ENCODE results near the gene POU2F2. TPM values are rescaled to one million over a fixed set of nuclear protein-coding genes. Genes with fewer than 3 reads are reported as not detected.

POU2F2 gene
- total RNA-seq, 1 donor from 2014 or later = 6.1 TPM

DNA sequence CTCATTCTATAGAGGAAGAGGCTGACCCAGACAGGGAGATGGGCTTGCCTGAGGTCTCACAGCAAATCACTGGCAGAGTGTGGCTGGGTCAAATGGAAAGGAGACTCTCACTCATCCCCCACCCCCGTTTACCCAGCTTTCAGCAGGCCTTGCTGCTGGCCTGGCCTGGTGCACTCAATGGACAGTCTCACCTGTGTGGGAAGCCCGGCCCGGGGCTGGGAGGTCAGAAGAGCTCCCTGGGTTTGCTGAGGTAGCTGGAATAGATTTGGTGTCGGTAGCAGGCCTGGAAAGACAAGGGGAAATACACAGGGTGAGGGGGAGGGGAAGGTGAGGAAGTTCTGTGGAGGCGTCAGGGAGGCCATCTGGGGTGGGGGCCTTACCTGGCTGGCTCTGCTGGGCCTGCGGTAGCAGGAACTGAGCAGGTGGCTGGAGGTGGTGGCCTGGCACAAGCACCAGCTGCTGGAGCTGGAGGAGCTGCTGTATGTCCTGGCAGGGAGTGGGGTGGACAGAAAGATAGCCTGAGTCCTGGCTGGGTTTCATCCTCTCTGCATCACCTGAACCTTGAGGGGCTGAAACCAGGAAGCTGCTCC, 32.8 kb downstream of the POU2F2 start:
- TF ChIP-seq, protein P1, sequence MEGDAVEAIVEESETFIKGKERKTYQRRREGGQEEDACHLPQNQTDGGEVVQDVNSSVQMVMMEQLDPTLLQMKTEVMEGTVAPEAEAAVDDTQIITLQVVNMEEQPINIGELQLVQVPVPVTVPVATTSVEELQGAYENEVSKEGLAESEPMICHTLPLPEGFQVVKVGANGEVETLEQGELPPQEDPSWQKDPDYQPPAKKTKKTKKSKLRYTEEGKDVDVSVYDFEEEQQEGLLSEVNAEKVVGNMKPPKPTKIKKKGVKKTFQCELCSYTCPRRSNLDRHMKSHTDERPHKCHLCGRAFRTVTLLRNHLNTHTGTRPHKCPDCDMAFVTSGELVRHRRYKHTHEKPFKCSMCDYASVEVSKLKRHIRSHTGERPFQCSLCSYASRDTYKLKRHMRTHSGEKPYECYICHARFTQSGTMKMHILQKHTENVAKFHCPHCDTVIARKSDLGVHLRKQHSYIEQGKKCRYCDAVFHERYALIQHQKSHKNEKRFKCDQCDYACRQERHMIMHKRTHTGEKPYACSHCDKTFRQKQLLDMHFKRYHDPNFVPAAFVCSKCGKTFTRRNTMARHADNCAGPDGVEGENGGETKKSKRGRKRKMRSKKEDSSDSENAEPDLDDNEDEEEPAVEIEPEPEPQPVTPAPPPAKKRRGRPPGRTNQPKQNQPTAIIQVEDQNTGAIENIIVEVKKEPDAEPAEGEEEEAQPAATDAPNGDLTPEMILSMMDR (IDR thresholded peaks at IDR 0.05) = no peak
- ATAC-seq (no peak), DNase-seq (no peak)
- no peak overlapping the region for H3K4me3 ChIP-seq
- intact Hi-C loops (cut with DNase I) = no loop called here
- H3K36me3 ChIP-seq = no peaks in the 10 kb centered on the region
- H3K27me3 ChIP-seq = no peaks in the 10 kb centered on the region
- H3K9me3 ChIP-seq = no peaks in the 10 kb centered on the region
- no peaks in the 10 kb centered on the region for H3K4me1 ChIP-seq
- no peak overlapping the region for H3K27ac ChIP-seq

DNA sequence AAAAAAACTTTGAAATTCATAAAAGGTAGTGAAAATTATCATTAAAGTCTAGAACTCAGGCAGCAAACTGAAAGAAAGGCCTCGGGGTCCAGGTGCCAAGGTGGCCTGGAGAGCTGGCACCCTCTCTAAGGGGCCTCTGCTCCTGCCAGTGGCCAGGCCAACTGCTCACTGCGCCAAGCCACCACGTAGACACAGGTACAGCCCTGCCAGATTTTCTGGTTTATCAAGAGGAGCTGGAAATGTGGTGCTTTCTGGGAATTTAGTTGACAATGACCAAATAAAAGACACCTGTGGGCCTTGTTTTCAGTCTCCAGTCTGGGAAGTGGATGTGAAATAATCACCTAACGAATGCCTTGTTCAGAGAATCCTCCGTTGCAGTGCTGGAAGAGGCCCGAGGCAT, 33.5 kb downstream of the POU2F2 start:
- ATAC-seq = no peak
- no peaks in the 10 kb centered on the region for H3K36me3 ChIP-seq
- intact Hi-C loops (cut with DNase I) = no loop called here
- no peaks in the 10 kb centered on the region for H3K4me1 ChIP-seq
- no peaks in the 10 kb centered on the region for H3K27me3 ChIP-seq
- no peak for DNase-seq
- no peak overlapping the region for H3K4me3 ChIP-seq
- H3K27ac ChIP-seq = no peak overlapping the region
- no peaks in the 10 kb centered on the region for H3K9me3 ChIP-seq
- TF ChIP-seq, protein P1 (IDR thresholded peaks at IDR 0.05) = no peak

DNA sequence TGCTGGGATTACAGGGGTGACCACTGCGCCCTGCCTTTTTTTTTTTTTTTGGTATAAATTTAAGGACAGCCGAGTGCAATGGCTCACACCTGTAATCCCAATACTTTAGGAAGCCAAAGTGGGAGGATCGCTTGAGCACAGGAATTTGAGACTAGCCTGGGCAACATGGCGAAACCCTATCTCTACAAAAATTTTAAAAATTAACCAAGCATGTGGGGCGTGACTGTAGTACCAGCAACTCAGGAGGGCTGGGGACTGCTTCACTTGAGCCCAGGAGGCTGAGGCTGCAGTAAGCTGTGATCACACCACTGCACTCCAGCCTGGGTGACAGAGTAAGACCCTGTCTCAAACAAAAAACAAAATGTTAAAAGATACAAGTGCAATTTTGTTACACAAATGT, 34.8 kb downstream of the POU2F2 start:
- TF ChIP-seq, protein P1 (IDR thresholded peaks at IDR 0.05) = no peak
- intact Hi-C loops (cut with DNase I) = no loop called here
- H3K4me3 ChIP-seq = no peak overlapping the region

DNA sequence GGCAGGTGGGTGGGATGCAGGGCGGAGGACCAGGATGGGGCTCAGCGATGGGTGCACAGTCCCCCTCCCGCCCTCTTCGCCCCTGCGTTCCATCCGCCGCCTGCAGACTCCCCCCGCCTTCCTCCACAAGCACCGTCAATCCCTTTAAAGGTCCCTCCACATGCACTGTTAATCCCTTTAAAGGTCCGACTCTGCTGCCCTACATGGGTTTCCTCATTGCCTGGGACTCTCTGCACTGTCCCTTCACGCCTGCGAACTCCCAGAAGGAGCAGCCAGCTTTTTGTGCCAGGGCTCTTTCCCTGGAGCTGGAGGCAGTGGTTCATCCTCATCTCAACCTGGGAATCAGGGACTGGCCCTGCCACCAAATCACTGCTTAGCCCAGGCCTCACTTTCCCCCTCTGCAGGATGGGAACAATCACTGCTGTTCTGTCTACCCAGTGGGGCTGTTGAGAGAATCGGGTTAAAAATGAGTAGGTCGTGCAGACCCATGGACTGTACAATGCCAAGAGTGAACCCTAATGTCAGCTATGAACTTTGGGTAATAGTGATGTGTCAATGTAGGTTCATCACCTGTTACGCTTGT, 35.9 kb downstream of the POU2F2 start:
- ATAC-seq = no peak
- H3K36me3 ChIP-seq = no peaks in the 10 kb centered on the region
- no peak overlapping the region for H3K27ac ChIP-seq
- TF ChIP-seq, protein P1 (IDR thresholded peaks at IDR 0.05) = no peak
- intact Hi-C loops (cut with DNase I) = no loop called here
- no peak for DNase-seq
- H3K4me1 ChIP-seq = peaks cover 2% of the 10 kb centered on the region
- H3K4me3 ChIP-seq = no peak overlapping the region
- no peaks in the 10 kb centered on the region for H3K27me3 ChIP-seq
- H3K9me3 ChIP-seq = no peaks in the 10 kb centered on the region

More for the DNA sequence above, 34.8 kb downstream of the POU2F2 start:
- Histone ChIP-seq H3K36me3 (no peaks in the 10 kb centered on the region), H3K9me3 (no peaks in the 10 kb centered on the region), H3K4me1 (no peaks in the 10 kb centered on the region), H3K27me3 (no peaks in the 10 kb centered on the region), H3K27ac (no peak overlapping the region)
- ATAC-seq = no peak
- DNase-seq = no peak

DNA sequence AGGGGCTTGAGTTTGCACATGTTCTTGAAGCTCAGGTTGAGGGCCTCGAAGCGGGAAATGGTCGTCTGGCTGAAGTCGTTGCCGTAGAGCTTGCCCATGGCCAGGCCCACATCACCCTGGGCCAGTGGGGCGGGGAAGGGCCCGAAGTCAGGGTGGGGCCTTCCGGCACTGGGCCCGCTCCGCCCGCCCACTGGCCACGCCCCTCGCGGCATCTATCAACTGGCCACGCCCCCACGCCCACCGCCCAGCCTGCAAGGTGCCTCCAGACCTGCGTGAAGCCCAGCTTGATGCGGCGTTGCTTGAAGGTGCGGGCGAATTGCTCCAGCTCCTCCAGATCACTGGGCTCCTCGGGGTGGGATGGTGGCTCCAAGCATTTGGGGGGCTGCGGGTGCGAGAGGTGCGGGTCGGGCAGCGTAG, 36.4 kb downstream of the POU2F2 start:
- ATAC-seq (no peak), DNase-seq (no peak)
- Histone ChIP-seq H3K27ac (no peak overlapping the region), H3K27me3 (no peaks in the 10 kb centered on the region), H3K36me3 (no peaks in the 10 kb centered on the region), H3K4me1 (peaks cover 6% of the 10 kb centered on the region), H3K9me3 (no peaks in the 10 kb centered on the region), H3K4me3 (no peak overlapping the region)
- TF ChIP-seq, protein P1 (IDR thresholded peaks at IDR 0.05) = no peak
- intact Hi-C loops (cut with DNase I) = no loop called here
